ENCODE data around the gene PLXNB2. TPM values are rescaled to one million over a fixed set of nuclear protein-coding genes. Genes with fewer than 3 reads are reported as not detected.

The PLXNB2 gene
- total and polyA plus RNA-seq, 8 donors = 89.3 to 216 (median 128) TPM

GRCh38 chr22:50250249-50250554, 57.2 kb downstream of the PLXNB2 start:
- Histone ChIP-seq H3K4me3 (peak overlapping the region; percentile 49 to 84 (median 63)), H3K36me3 (no peaks in the 10 kb centered on the region), H3K9me3 (no peaks in the 10 kb centered on the region), H3K4me1 (peaks cover 14 to 19% (median 14%) of the 10 kb centered on the region in 3 donors), H3K27me3 (no peaks in the 10 kb centered on the region), H3K27ac (no peak overlapping the region)
- ATAC-seq (no peak), DNase-seq (peak in 1 of 6 donors; percentile 44), FAIRE-seq (no peak)
- intact Hi-C loops (cut with DNase I) = loop anchor here in 1 of 3 donors (5.0 kb wide), 1 partner anchor 92 kb away; the partner anchor contains the start of gene PPP6R2
- 61 to 68% methylated on average over 11 of the region's 11 CpGs for WGBS, 2 donors
- TF ChIP-seq CTCF (IDR thresholded peaks at IDR 0.05) = no peak

- peaks cover 14 to 19% (median 14%) of the 10 kb centered on the region in 3 donors for H3K4me1 ChIP-seq
These were observed 57.9 kb downstream of the PLXNB2 start for GRCh38 chr22:50249341-50250248.

GRCh38 chr22:50248196-50249081, 59.0 kb downstream of the PLXNB2 start:
- Histone ChIP-seq H3K4me3 (no peak overlapping the region), H3K27ac (no peak overlapping the region), H3K27me3 (no peaks in the 10 kb centered on the region), H3K9me3 (no peaks in the 10 kb centered on the region), H3K36me3 (no peaks in the 10 kb centered on the region), H3K4me1 (peaks cover 14 to 21% (median 14%) of the 10 kb centered on the region in 3 donors)
- 83 to 88% methylated on average over 26 to 29 of the region's 29 CpGs for WGBS, 2 donors
- intact Hi-C loops (cut with DNase I) = loop anchor here in 2 of 3 donors (5.0 to 10.0 kb wide), 2 partner anchors 256 to 259 kb away; partner anchors contain the start of genes LMF2 (in 2 of the 2) and NCAPH2 (in 2 of the 2)
- ATAC-seq (no peak), FAIRE-seq (no peak), DNase-seq (no peak)
- no peak for TF ChIP-seq CTCF (IDR thresholded peaks at IDR 0.05)

More at GRCh38 chr22:50249341-50250248, 57.9 kb downstream of the PLXNB2 start:
- no peak overlapping the region for H3K27ac ChIP-seq
- no peak for TF ChIP-seq CTCF (IDR thresholded peaks at IDR 0.05)
- no peaks in the 10 kb centered on the region for H3K9me3 ChIP-seq
- H3K27me3 ChIP-seq = no peaks in the 10 kb centered on the region
- H3K36me3 ChIP-seq = no peaks in the 10 kb centered on the region
- no peak for FAIRE-seq
- intact Hi-C loops (cut with DNase I) = loop anchor here in 2 of 3 donors (5.0 to 10.0 kb wide), 3 partner anchors 93 to 258 kb away; partner anchors contain the start of genes LMF2 (in 2 of the 2), NCAPH2 (in 2 of the 2) and PPP6R2 (in 1 of the 2)
- peak in 1 of 6 donors; percentile 42 for DNase-seq
- H3K4me3 ChIP-seq = peak overlapping the region in 2 of 4 donors; percentile 49 to 77
- 81 to 86% methylated on average over 32 of the region's 32 CpGs for WGBS, 2 donors
- ATAC-seq = no peak

- H3K4me3 ChIP-seq = no peak overlapping the region
- H3K4me1 ChIP-seq = peaks cover 14 to 25% (median 14%) of the 10 kb centered on the region in 3 donors
- H3K36me3 ChIP-seq = no peaks in the 10 kb centered on the region
- FAIRE-seq (no peak), DNase-seq (peak in 2 of 6 donors; percentile 50 to 56), ATAC-seq (no peak)
- H3K27me3 ChIP-seq = no peaks in the 10 kb centered on the region
- no peaks in the 10 kb centered on the region for H3K9me3 ChIP-seq
- TF ChIP-seq CTCF (IDR thresholded peaks at IDR 0.05) = no peak
- WGBS, 2 donors = 57 to 72% methylated on average over 14 to 16 of the region's 16 CpGs
- intact Hi-C loops (cut with DNase I) = loop anchor here in 2 of 3 donors (5.0 to 10.0 kb wide), 2 partner anchors 257 to 260 kb away; partner anchors contain the start of genes LMF2 (in 2 of the 2) and NCAPH2 (in 2 of the 2)
- H3K27ac ChIP-seq = no peak overlapping the region
These were observed 59.7 kb downstream of the PLXNB2 start for GRCh38 chr22:50247748-50248147.
